ENCODE measurements around the gene DCLK3. TPM values are rescaled to one million over a fixed set of nuclear protein-coding genes. Genes with fewer than 3 reads are reported as not detected.

DCLK3 gene
- total and polyA plus RNA-seq, 4 donors, result 0.04 to 0.80 (median 0.21) TPM

DNA sequence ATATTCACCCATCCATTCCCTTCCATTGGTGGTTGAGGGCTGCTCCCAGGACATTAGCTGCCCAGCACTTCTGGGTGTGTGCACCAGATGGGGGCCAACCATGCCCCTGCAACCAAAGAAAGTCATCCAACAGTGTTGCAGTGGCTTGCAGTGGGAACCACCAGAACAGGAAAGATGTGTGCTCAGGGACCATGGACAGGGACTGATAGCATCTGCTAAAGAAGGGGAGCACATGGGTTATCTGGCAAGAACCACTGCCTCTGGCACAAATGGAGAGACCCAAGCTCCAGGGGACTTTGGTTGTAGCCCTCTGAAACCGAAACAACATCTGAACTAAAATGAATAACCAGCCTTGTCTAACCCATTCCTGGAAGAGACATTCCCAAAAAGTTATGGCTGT, 8.1 kb downstream of the DCLK3 start:
- TF ChIP-seq, protein P1, sequence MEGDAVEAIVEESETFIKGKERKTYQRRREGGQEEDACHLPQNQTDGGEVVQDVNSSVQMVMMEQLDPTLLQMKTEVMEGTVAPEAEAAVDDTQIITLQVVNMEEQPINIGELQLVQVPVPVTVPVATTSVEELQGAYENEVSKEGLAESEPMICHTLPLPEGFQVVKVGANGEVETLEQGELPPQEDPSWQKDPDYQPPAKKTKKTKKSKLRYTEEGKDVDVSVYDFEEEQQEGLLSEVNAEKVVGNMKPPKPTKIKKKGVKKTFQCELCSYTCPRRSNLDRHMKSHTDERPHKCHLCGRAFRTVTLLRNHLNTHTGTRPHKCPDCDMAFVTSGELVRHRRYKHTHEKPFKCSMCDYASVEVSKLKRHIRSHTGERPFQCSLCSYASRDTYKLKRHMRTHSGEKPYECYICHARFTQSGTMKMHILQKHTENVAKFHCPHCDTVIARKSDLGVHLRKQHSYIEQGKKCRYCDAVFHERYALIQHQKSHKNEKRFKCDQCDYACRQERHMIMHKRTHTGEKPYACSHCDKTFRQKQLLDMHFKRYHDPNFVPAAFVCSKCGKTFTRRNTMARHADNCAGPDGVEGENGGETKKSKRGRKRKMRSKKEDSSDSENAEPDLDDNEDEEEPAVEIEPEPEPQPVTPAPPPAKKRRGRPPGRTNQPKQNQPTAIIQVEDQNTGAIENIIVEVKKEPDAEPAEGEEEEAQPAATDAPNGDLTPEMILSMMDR (IDR thresholded peaks at IDR 0.05; ENCODE audit: control extremely low read depth, extremely low read depth), result no peak
- Histone ChIP-seq H3K4me3 (no peak overlapping the region), H3K9ac (ENCODE audit: insufficient read depth in 1 of 2, low read length in 2 of 2) (no peak overlapping the region), H3K27me3 (ENCODE audit: control insufficient read depth in 3 of 3, insufficient read depth in 3 of 3, low read length in 2 of 3) (peaks cover 0 to 6% (median 0%) of the 10 kb centered on the region in 3 donors), H3K27ac (ENCODE audit: low read depth in 1 of 2, low read length in 1 of 2) (no peak overlapping the region), H3K9me3 (ENCODE audit: control insufficient read depth in 4 of 4, insufficient read depth in 3 of 4, low read length in 3 of 4) (peaks cover 0 to 5% (median 0%) of the 10 kb centered on the region in 4 donors), H3K36me3 (ENCODE audit: control insufficient read depth in 4 of 4, insufficient read depth in 4 of 4, low read length in 4 of 4) (no peaks in the 10 kb centered on the region), H3K4me1 (ENCODE audit: control insufficient read depth in 5 of 5, insufficient read depth in 5 of 5, low read length in 5 of 5) (peaks cover 0 to 2% (median 0%) of the 10 kb centered on the region in 5 donors)
- 86 to 96% methylated on average over 1 of the region's 1 CpG for WGBS, 2 donors
- ATAC-seq (ENCODE audit: insufficient read depth, low FRiP score) (no peak), DNase-seq (no peak)

DNA sequence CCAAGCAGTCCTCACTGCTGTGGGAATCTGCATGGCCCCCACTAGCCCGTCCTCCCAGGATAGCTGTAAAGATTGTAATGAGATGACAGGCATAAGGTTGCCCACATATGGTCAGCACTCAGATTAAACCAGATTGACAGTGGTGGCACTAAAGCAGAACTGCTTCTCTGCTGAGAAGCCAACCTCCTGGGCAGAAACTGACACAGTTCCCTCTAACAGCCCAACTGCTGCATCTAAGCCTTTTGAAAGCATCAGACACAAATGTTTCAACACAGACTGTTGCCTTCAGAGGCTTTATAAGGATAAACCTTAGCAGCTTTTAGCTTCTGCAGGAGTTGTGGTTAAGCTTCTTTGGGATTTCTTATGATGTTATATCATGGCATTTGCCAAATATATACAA, 13.0 kb downstream of the DCLK3 start:
- Histone ChIP-seq H3K9ac (ENCODE audit: insufficient read depth in 1 of 2, low read length in 2 of 2) (no peak overlapping the region), H3K4me1 (ENCODE audit: control insufficient read depth in 5 of 5, insufficient read depth in 5 of 5, low read length in 5 of 5) (peaks cover 0 to 2% (median 0%) of the 10 kb centered on the region in 5 donors), H3K9me3 (ENCODE audit: control insufficient read depth in 4 of 4, insufficient read depth in 3 of 4, low read length in 3 of 4) (peaks cover 0 to 5% (median 0%) of the 10 kb centered on the region in 4 donors), H3K27ac (ENCODE audit: low read depth in 1 of 2, low read length in 1 of 2) (no peak overlapping the region), H3K4me3 (no peak overlapping the region), H3K27me3 (ENCODE audit: control insufficient read depth in 3 of 3, insufficient read depth in 3 of 3, low read length in 2 of 3) (no peaks in the 10 kb centered on the region), H3K36me3 (ENCODE audit: control insufficient read depth in 4 of 4, insufficient read depth in 4 of 4, low read length in 4 of 4) (no peaks in the 10 kb centered on the region)
- TF ChIP-seq, protein P1 (IDR thresholded peaks at IDR 0.05; ENCODE audit: control extremely low read depth, extremely low read depth), result no peak
- DNase-seq, result no peak
- no peak for ATAC-seq (ENCODE audit: insufficient read depth, low FRiP score)
- WGBS, 2 donors, result 74 to 80% methylated on average over 1 of the region's 1 CpG

DNA sequence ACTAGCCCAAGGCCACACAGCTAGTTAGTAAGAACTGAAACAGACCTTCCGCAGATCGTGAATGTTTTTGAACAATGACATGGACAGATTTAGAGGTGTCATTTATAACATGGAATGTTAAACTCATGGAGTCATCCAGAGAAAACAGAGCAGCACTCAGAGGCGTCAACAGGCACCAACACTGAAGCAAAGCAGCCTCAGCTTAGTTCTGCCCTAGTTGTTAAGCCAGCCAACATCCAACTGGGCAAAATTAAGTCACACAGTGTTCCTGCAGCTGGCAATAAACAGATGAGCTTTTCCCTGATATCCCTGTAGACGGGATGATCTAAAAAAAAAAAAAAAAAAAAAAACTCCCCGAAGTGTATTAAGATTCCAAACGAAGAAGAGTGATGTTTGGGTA, 13.6 kb downstream of the DCLK3 start:
- 82 to 85% methylated on average over 6 of the region's 6 CpGs for WGBS, 2 donors
- no peak overlapping the region for H3K4me3 ChIP-seq
- no peak overlapping the region for H3K9ac ChIP-seq (ENCODE audit: insufficient read depth in 1 of 2, low read length in 2 of 2)
- H3K27ac ChIP-seq (ENCODE audit: low read depth in 1 of 2, low read length in 1 of 2), result no peak overlapping the region
- peaks cover 0 to under 1% (median 0%) of the 10 kb centered on the region in 5 donors for H3K4me1 ChIP-seq (ENCODE audit: control insufficient read depth in 5 of 5, insufficient read depth in 5 of 5, low read length in 5 of 5)
- no peak for ATAC-seq (ENCODE audit: insufficient read depth, low FRiP score)
- no peak for DNase-seq
- H3K9me3 ChIP-seq (ENCODE audit: control insufficient read depth in 4 of 4, insufficient read depth in 3 of 4, low read length in 3 of 4), result peaks cover 0 to 2% (median 0%) of the 10 kb centered on the region in 4 donors
- no peaks in the 10 kb centered on the region for H3K36me3 ChIP-seq (ENCODE audit: control insufficient read depth in 4 of 4, insufficient read depth in 4 of 4, low read length in 4 of 4)
- H3K27me3 ChIP-seq (ENCODE audit: control insufficient read depth in 3 of 3, insufficient read depth in 3 of 3, low read length in 2 of 3), result no peaks in the 10 kb centered on the region
- TF ChIP-seq, protein P1 (IDR thresholded peaks at IDR 0.05; ENCODE audit: control extremely low read depth, extremely low read depth), result no peak

DNA sequence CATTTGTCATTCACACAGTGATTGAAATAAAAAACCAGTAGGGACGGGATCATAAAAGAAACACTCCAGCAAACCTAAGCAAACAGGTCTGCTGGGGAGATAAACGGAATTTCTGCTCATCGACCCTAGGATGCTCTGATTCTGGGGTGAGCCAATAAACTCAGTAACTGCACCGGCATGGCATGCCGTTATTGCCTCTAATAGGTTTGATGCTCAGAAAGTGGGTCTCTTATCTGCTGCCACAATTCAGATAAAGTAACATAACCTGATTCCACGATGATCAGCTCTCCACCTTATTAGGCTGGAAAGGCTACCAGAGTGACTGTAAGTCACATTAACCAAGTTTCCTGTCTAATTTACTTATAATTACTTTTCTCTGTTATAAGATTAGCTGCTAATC, 19.6 kb downstream of the DCLK3 start:
- DNase-seq, result no peak

More for the DNA sequence above, 19.6 kb downstream of the DCLK3 start:
- no peaks in the 10 kb centered on the region for H3K27me3 ChIP-seq (ENCODE audit: control insufficient read depth in 3 of 3, insufficient read depth in 3 of 3, low read length in 2 of 3)
- ATAC-seq (ENCODE audit: insufficient read depth, low FRiP score), result no peak
- TF ChIP-seq, protein P1 (IDR thresholded peaks at IDR 0.05; ENCODE audit: control extremely low read depth, extremely low read depth), result no peak
- H3K4me1 ChIP-seq (ENCODE audit: control insufficient read depth in 5 of 5, insufficient read depth in 5 of 5, low read length in 5 of 5), result no peaks in the 10 kb centered on the region
- H3K27ac ChIP-seq (ENCODE audit: low read depth in 1 of 2, low read length in 1 of 2), result no peak overlapping the region
- H3K4me3 ChIP-seq, result no peak overlapping the region
- 65 to 84% methylated on average over 6 of the region's 6 CpGs for WGBS, 2 donors
- no peaks in the 10 kb centered on the region for H3K36me3 ChIP-seq (ENCODE audit: control insufficient read depth in 4 of 4, insufficient read depth in 4 of 4, low read length in 4 of 4)
- no peak overlapping the region for H3K9ac ChIP-seq (ENCODE audit: insufficient read depth in 1 of 2, low read length in 2 of 2)
- H3K9me3 ChIP-seq (ENCODE audit: control insufficient read depth in 4 of 4, insufficient read depth in 3 of 4, low read length in 3 of 4), result no peaks in the 10 kb centered on the region
